AG04449 (cell line): ENCODE data around the gene ATOH1.

ENCODE experiments used
- CTCF ChIA-PET: fragments of 350-600 bp; formaldehyde crosslinking; extraction: SDS; loops from one replicate; lab custom pipeline; 2021; ENCODE audit warnings: antibody characterized with exemption; lab: Yijun Ruan, JAX
- POLR2A ChIA-PET: fragments of 400-600, 350-600 bp; formaldehyde crosslinking; extraction: SDS; loops from one replicate; lab custom pipeline; 2020; ENCODE audit warnings: antibody characterized with exemption, inconsistent platforms; lab: Yijun Ruan, JAX
- DNase-seq: peaks from one replicate; pipeline ENCODE4 v3.0.0-alpha.2; 2010; ENCODE audit warnings: low read depth, low spot score
- H3K4me3 ChIP-seq: 2 replicates; pipeline ENCODE4 v1.5.1; 2011; ENCODE audit warnings: low read depth, mild to moderate bottlenecking, control low read depth, low read length
- TF ChIP-seq, protein P1 (sequence below): IDR thresholded peaks from one replicate; pipeline ENCODE4 v1.5.1; 2011; ENCODE audit warnings: mild to moderate bottlenecking, moderate library complexity, low read length, control low read depth, inconsistent platforms; ENCODE audit not compliant: insufficient read depth; ENCODE audit errors: missing control alignments

ATOH1 gene, protein sequence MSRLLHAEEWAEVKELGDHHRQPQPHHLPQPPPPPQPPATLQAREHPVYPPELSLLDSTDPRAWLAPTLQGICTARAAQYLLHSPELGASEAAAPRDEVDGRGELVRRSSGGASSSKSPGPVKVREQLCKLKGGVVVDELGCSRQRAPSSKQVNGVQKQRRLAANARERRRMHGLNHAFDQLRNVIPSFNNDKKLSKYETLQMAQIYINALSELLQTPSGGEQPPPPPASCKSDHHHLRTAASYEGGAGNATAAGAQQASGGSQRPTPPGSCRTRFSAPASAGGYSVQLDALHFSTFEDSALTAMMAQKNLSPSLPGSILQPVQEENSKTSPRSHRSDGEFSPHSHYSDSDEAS

DNA sequence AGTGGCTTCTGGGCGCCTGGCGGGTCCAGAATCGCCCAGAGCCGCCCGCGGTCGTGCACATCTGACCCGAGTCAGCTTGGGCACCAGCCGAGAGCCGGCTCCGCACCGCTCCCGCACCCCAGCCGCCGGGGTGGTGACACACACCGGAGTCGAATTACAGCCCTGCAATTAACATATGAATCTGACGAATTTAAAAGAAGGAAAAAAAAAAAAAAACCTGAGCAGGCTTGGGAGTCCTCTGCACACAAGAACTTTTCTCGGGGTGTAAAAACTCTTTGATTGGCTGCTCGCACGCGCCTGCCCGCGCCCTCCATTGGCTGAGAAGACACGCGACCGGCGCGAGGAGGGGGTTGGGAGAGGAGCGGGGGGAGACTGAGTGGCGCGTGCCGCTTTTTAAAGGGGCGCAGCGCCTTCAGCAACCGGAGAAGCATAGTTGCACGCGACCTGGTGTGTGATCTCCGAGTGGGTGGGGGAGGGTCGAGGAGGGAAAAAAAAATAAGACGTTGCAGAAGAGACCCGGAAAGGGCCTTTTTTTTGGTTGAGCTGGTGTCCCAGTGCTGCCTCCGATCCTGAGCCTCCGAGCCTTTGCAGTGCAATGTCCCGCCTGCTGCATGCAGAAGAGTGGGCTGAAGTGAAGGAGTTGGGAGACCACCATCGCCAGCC, at the start of gene ATOH1:
Gene ATOH1 (plus strand): TSS at position 422 of the 663 bp plus-strand sequence. CDS start 174 bp downstream, at position 596.
- ChIA-PET CTCF (no interaction called here), POLR2A (no interaction called here)
- no peak for DNase-seq
- no peak within 1 kb of the TSS for H3K4me3 ChIP-seq
- TF ChIP-seq, protein P1, sequence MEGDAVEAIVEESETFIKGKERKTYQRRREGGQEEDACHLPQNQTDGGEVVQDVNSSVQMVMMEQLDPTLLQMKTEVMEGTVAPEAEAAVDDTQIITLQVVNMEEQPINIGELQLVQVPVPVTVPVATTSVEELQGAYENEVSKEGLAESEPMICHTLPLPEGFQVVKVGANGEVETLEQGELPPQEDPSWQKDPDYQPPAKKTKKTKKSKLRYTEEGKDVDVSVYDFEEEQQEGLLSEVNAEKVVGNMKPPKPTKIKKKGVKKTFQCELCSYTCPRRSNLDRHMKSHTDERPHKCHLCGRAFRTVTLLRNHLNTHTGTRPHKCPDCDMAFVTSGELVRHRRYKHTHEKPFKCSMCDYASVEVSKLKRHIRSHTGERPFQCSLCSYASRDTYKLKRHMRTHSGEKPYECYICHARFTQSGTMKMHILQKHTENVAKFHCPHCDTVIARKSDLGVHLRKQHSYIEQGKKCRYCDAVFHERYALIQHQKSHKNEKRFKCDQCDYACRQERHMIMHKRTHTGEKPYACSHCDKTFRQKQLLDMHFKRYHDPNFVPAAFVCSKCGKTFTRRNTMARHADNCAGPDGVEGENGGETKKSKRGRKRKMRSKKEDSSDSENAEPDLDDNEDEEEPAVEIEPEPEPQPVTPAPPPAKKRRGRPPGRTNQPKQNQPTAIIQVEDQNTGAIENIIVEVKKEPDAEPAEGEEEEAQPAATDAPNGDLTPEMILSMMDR = no peak

DNA sequence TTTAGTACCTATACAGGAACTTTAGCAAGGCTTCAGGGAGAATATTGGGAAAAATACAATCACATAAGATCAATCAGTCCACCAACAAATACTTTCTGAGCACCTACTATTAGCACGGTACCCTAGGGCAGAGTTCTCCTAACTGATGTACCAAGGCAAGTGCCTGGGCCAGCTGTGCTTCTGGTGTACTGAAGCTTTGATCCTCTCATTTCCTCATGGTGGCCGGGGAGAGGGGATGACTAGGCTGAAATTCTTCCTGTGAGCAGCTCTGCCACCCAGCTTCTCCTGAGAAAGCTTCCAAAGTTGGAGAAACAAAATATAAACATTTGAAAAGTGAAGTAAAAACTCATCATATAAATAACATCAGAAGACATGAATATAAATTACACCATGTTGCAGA, 49.3 kb upstream of the ATOH1 start:
- CTCF ChIA-PET = no interaction called here

DNA sequence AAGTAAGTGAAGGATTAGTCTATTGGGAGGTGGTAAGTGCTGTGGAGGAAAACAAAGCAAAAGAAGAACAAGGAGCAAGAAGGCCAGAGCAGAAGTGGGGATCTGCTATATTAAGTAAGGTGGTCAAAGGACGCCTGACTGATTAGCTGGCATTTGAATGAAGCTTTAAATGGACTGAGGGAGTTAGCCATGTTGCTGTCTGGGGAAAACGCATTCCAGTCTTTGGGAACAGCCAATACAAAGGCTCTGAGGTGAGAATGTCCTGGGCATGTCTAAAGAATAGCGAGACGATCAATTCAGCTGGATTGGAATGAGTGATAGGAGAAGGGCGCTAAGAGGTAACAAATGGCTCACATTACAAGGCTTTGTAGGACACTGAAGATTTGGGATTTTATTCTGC, 48.5 kb upstream of the ATOH1 start:
- DNase-seq = no peak
- H3K4me3 ChIP-seq = no peak overlapping the region
- CTCF ChIA-PET = no interaction called here
- POLR2A ChIA-PET = no interaction called here
- TF ChIP-seq, protein P1 = no peak

More for the DNA sequence above, 49.3 kb upstream of the ATOH1 start:
- no peak overlapping the region for H3K4me3 ChIP-seq
- POLR2A ChIA-PET = no interaction called here
- no peak for DNase-seq
- TF ChIP-seq, protein P1 = no peak

DNA sequence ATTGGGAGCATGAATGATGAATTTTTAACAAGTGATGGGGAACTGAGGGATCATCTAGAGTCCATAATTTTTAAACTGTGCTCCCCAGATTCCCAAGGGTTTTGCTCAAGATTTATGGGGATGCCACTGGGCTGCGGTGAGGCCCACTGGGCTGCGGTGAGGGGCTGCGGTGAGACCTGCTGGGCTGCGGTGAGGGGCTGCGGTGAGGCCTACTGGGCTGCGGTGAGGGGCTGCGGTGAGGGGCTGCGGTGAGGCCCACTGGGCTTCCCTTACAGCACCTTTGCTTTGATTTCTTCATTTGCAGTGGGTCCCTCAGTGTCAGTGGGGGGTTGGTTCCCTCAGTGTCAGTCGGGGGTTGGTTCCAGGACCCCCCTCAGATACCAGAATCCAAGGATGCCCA, 47.4 kb upstream of the ATOH1 start:
- ChIA-PET CTCF (no interaction called here), POLR2A (no interaction called here)
- H3K4me3 ChIP-seq = no peak overlapping the region
- TF ChIP-seq, protein P1 = no peak
- DNase-seq = no peak

DNA sequence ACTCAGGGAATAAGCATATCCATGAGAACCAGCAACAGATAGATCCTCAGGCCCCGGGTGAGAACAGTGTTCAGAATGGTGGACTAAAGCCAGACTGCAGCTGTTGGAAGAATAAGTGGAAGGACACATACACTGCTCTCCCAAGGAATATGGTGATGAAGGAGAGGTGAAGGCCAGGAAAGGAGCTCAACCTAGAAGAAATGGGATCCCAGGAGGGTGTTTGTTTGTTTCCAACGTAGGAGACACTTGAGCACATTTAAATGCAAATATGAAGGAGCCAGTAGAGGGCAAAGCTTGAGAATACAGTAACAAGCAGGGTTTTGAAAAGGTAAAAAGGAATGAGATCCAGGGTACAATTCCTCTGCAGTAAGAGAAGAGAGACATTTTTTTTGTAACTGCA, 42.4 kb upstream of the ATOH1 start:
- DNase-seq = no peak
- H3K4me3 ChIP-seq = no peak overlapping the region
- POLR2A ChIA-PET = no interaction called here
- CTCF ChIA-PET = no interaction called here
- TF ChIP-seq, protein P1 = no peak

DNA sequence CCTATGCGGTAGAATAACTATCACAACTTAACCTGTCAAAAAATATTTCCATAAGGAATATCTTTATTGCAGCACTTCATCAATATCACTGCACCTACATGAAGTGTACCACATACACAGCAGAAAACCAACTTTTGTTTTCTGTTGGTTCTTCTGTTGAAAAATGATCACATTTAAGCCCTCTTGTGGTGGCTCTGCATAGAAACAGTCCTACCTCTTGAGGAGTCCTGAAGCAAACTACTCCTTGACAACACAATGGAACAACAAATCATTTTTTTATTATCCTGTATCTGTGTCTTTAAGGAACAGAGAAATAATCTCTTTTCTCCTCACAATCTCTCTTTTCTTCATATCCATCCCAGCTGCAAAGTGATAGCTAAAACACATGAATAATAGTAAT, 39.8 kb upstream of the ATOH1 start:
- no peak overlapping the region for H3K4me3 ChIP-seq
- POLR2A ChIA-PET = no interaction called here
- TF ChIP-seq, protein P1 = peak; percentile 27
- DNase-seq = no peak
- CTCF ChIA-PET = interaction anchor here (1.2 kb wide), 1 partner anchor 9 kb away, joined by 3 read pairs; no protein-coding TSS in a partner anchor
